B cell (primary cell): Measurements from ENCODE around the gene LRRC25. TPM values are rescaled to one million over a fixed set of nuclear protein-coding genes. Genes with fewer than 3 reads are reported as not detected.

ENCODE experiments used
- ATAC-seq: fragments of 200-7000 bp; cut with Tn5 transposase; one replicate; pipeline ENCODE4 v1.10.0; 2021; ENCODE audit warnings: low read depth, mild to moderate bottlenecking, moderate number of reproducible peaks, moderate library complexity
- CTCF ChIA-PET: fragments of 350-600 bp; sonication (Branson Sonifier 250); formaldehyde crosslinking; loops from one replicate; lab custom pipeline; 2021; ENCODE audit warnings: antibody characterized with exemption, inconsistent platforms; lab: Charles Lee
- POLR2A ChIA-PET: fragments of 350-600 bp; sonication (Branson Sonifier 250); formaldehyde crosslinking; loops from one replicate; lab custom pipeline; 2021; ENCODE audit warnings: antibody characterized with exemption; lab: Charles Lee
- DNase-seq: peaks from one replicate; pipeline ENCODE4 v3.0.0; 2013
- H2AFZ ChIP-seq: 2 replicates; pipeline ENCODE4 v1.6.1; 2012; ENCODE audit warnings: mild to moderate bottlenecking, low read depth, low read length; ENCODE audit not compliant: insufficient read depth, poor library complexity, severe bottlenecking
- H3K27ac ChIP-seq, 2 donors: 1 replicate in 1 of 2; 2 replicates in 1 of 2; pipeline ENCODE4 v1.5.1; 2012 to 2013; ENCODE audit warnings: low read length in 2 of 2, mild to moderate bottlenecking in 2 of 2, moderate library complexity in 1 of 2
- H3K27me3 ChIP-seq, 4 experiments: fragments of 200-600 bp in 1 of 4; sonication (generic) in 1 of 4; replicated peaks in 1 of 4; 1 replicate in 2 of 4; 2 replicates in 2 of 4; pipeline versions ENCODE4 v1.6.1 to v1.7.0; 2013 to 2016; ENCODE audit warnings: low read length in 3 of 4, mild to moderate bottlenecking in 2 of 4, mixed read lengths in 1 of 4, moderate library complexity in 1 of 4; ENCODE audit not compliant: insufficient read depth in 4 of 4, control insufficient read depth in 3 of 4; ENCODE audit errors: control extremely low read depth in 1 of 4
- H3K36me3 ChIP-seq, 2 experiments: replicated peaks in 1 of 2; 1 replicate in 1 of 2; 2 replicates in 1 of 2; pipeline versions ENCODE4 v1.6.1 to v1.7.1; 2013; ENCODE audit warnings: low read length in 1 of 2; ENCODE audit not compliant: insufficient read depth in 2 of 2, control insufficient read depth in 1 of 2; ENCODE audit errors: control extremely low read depth in 1 of 2, extremely low read depth in 1 of 2
- H3K4me1 ChIP-seq, 2 donors: fragments of 200-600 bp in 1 of 2; sonication (generic) in 1 of 2; 1 replicate in 1 of 2; 2 replicates in 1 of 2; pipeline versions ENCODE4 v1.5.1 to v1.6.1; 2013 to 2017; ENCODE audit warnings: low read length in 2 of 2; ENCODE audit not compliant: control insufficient read depth in 2 of 2, insufficient read depth in 2 of 2
- H3K4me2 ChIP-seq: replicated peaks from 2 replicates; pipeline ENCODE3; 2012; ENCODE audit warnings: mild to moderate bottlenecking, low read depth, low read length; ENCODE audit not compliant: poor library complexity, severe bottlenecking
- H3K4me3 ChIP-seq, 5 experiments: fragments of 200-600 bp in 1 of 5; sonication (generic) in 1 of 5; 1 replicate in 3 of 5; 2 replicates in 2 of 5; pipeline versions ENCODE4 v1.5.1 to v1.7.0; 2011 to 2016; ENCODE audit warnings: low read length in 4 of 5, mild to moderate bottlenecking in 4 of 5, low read depth in 2 of 5, control low read depth in 1 of 5, moderate library complexity in 1 of 5; ENCODE audit not compliant: insufficient read depth in 1 of 5; ENCODE audit errors: control extremely low read depth in 1 of 5, extremely low read depth in 1 of 5
- H3K79me2 ChIP-seq: fragments of 200-600 bp; sonication (generic); one replicate; pipeline ENCODE4 v1.6.0; 2016; ENCODE audit warnings: low read length; ENCODE audit not compliant: control insufficient read depth, insufficient read depth
- H3K9ac ChIP-seq: fragments of 200-600 bp; sonication (generic); 2 replicates; pipeline ENCODE4 v1.6.1; 2017; ENCODE audit warnings: mild to moderate bottlenecking, low read length, moderate library complexity
- H3K9me3 ChIP-seq, 3 donors: one replicate each; pipeline versions ENCODE4 v1.6.1 to v1.7.1; 2013; ENCODE audit warnings: low read length in 2 of 3; ENCODE audit not compliant: control insufficient read depth in 2 of 3, insufficient read depth in 1 of 3; ENCODE audit errors: control extremely low read depth in 1 of 3
- H4K20me1 ChIP-seq: 2 replicates; pipeline ENCODE4 v1.6.0; 2012; ENCODE audit warnings: mild to moderate bottlenecking, low read length; ENCODE audit not compliant: insufficient read depth, control insufficient read depth, poor library complexity, severe bottlenecking
- H3K27ac Mint-ChIP-seq: one replicate; pipeline ENCODE4 v1.8.0; 2021; ENCODE audit warnings: mixed read lengths
- H3K27me3 Mint-ChIP-seq: one replicate; pipeline ENCODE4 v1.8.0; 2021; ENCODE audit warnings: mixed read lengths
- H3K4me1 Mint-ChIP-seq: one replicate; pipeline ENCODE4 v1.8.0; 2021; ENCODE audit warnings: mixed read lengths
- H3K4me3 Mint-ChIP-seq: one replicate; pipeline ENCODE4 v1.8.0; 2021; ENCODE audit warnings: mixed read lengths
- H3K9me3 Mint-ChIP-seq: one replicate; pipeline ENCODE4 v1.8.0; 2022; ENCODE audit warnings: mixed read lengths; ENCODE audit not compliant: insufficient read depth
- CTCF ChIP-seq: fragments of 200-600 bp; IDR thresholded peaks from one replicate; pipeline ENCODE4 v1.8.0; 2022; ENCODE audit warnings: antibody characterized with exemption, mild to moderate bottlenecking
- EZH2 ChIP-seq: IDR thresholded peaks from 2 replicates; pipeline ENCODE4 v1.6.1; 2012; ENCODE audit warnings: borderline replicate concordance, low read depth, mild to moderate bottlenecking, moderate library complexity, low read length; ENCODE audit not compliant: insufficient read depth, poor library complexity, severe bottlenecking
- WGBS: methylation state at CpG from one replicate; pipeline ENCODE4 v1.1.5; 2013; ENCODE audit warnings: missing lambda C conversion rate; ENCODE audit not compliant: insufficient coverage; 5-methylcytosine and 5-hydroxymethylcytosine counted together
- intact Hi-C: fragments of 100-400 bp; cut with micrococcal nuclease; formaldehyde crosslinking; loops from one replicate; pipeline ENCODE4 v1.10.0; 2022
- polyA plus RNA-seq: library from polyadenylated mRNA; depleted of rRNA; stranded (reverse); fragments of >200 nt; gene quantifications from 2 replicates; pipeline ENCODE4 v1.2.3, GENCODE V29; 2012
- total RNA-seq, 2 donors: library from RNA; stranded (reverse); fragments of 120-200 nt in 1 of 2; gene quantifications; 1 replicate in 1 of 2; 2 replicates in 1 of 2; pipeline versions ENCODE4 v1.2.3 to v1.2.4, GENCODE V29; 2013 to 2022

The LRRC25 gene
- total and polyA plus RNA-seq, 2 donors (not counting 1 experiment from before 2014, with no cell fraction given): 2.4 to 5.7 TPM

DNA sequence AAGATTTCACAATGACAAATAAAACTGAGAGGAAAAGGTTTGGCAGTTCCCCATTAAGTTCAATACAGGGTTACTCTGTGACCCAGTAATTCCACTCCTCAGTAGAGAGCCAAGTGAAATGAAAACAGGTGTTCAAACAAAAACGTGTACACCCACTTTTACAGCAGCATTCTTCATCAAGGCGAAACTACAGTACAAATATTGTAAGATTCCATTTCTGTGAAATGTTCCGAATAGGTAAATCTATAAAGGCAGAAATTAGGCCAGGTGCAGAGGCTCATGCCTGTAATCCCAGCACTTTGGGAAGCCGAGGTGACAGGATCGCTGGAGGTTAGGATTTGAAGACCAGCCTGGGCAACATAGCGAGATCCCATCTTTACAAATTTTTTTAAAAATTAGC is 20.4 kb downstream of the LRRC25 start:
- Histone ChIP-seq H3K27ac (no peak overlapping the region), H3K4me3 (no peak overlapping the region), H3K4me1 (peaks cover 13 to 17% of the 10 kb centered on the region in 2 donors), H3K27me3 (peaks cover 0 to 15% (median 1%) of the 10 kb centered on the region in 4 experiments), H3K9ac (no peak overlapping the region), H2AFZ (no peak overlapping the region), H3K9me3 (no peaks in the 10 kb centered on the region), H3K79me2 (no peaks in the 10 kb centered on the region), H3K36me3 (no peaks in the 10 kb centered on the region), H4K20me1 (no peaks in the 10 kb centered on the region), H3K4me2 (no peak overlapping the region)
- peaks cover 19% of the 10 kb centered on the region for H3K27me3 Mint-ChIP-seq
- ChIA-PET POLR2A (interaction anchor here (0.7 kb wide), 1 partner anchor 145 kb away, joined by 6 read pairs; no protein-coding TSS in a partner anchor), CTCF (interaction anchor here (1.4 kb wide), 1 partner anchor 11 kb away, joined by 3 read pairs; no protein-coding TSS in a partner anchor)
- peaks cover 14% of the 10 kb centered on the region for H3K4me1 Mint-ChIP-seq
- TF ChIP-seq CTCF: no peak
- TF ChIP-seq EZH2: no peak
- intact Hi-C loops: no loop called here
- H3K4me3 Mint-ChIP-seq: no peak overlapping the region
- H3K9me3 Mint-ChIP-seq: no peaks in the 10 kb centered on the region
- no peak overlapping the region for H3K27ac Mint-ChIP-seq
- WGBS: 100% methylated on average over 4 of the region's 6 CpGs
- ATAC-seq (no peak), DNase-seq (no peak)

GRCh38 chr19:18373892-18374629 is 23.4 kb downstream of the LRRC25 start:
- H3K4me1 Mint-ChIP-seq: peaks cover 14% of the 10 kb centered on the region
- Histone ChIP-seq H3K9ac (no peak overlapping the region), H3K4me2 (peak overlapping the region; percentile 53), H3K27ac (no peak overlapping the region), H3K4me1 (peaks cover 13 to 17% of the 10 kb centered on the region in 2 donors), H4K20me1 (no peaks in the 10 kb centered on the region), H3K79me2 (no peaks in the 10 kb centered on the region), H3K9me3 (no peaks in the 10 kb centered on the region), H3K36me3 (no peaks in the 10 kb centered on the region), H3K27me3 (peaks cover 0 to 5% (median 0%) of the 10 kb centered on the region in 4 experiments), H2AFZ (no peak overlapping the region), H3K4me3 (no peak overlapping the region)
- intact Hi-C loops: no loop called here
- H3K9me3 Mint-ChIP-seq: no peaks in the 10 kb centered on the region
- DNase-seq (peak; percentile 42), ATAC-seq (peak; percentile 80)
- ChIA-PET POLR2A (interaction anchor here (0.6 to 1.2 kb wide), 4 partner anchors 14 to 187 kb away, joined by 3 to 11 read pairs (median 4); no protein-coding TSS in a partner anchor), CTCF (interaction anchor here (0.5 to 2.6 kb wide), 2 partner anchors 14 to 626 kb away, joined by 3 to 11 read pairs; no protein-coding TSS in a partner anchor)
- H3K4me3 Mint-ChIP-seq: peak overlapping the region; percentile 51
- TF ChIP-seq CTCF (no peak), EZH2 (no peak)
- H3K27me3 Mint-ChIP-seq: peaks cover 10% of the 10 kb centered on the region
- H3K27ac Mint-ChIP-seq: peak overlapping the region; percentile 23
- WGBS: 14% methylated on average over 11 of the region's 17 CpGs
